SU-DHL-6 (cell line): ENCODE results near the gene FAM124A.

Source experiments
- CTCF ChIP-seq: fragments of 200-600 bp; sonication (generic); IDR thresholded peaks from one replicate; pipeline ENCODE4 v1.5.1; 2017; ENCODE audit warnings: antibody characterized with exemption, mild to moderate bottlenecking, low read length, moderate library complexity; ENCODE audit not compliant: insufficient read depth, poor library complexity, severe bottlenecking
- EZH2phosphoT487 ChIP-seq: fragments of 200-600 bp; sonication (generic), shearing (Covaris generic); conservative IDR thresholded peaks from 2 replicates; pipeline ENCODE4 v1.6.1; 2018; ENCODE audit warnings: mild to moderate bottlenecking, antibody characterized with exemption, low read length, moderate library complexity, mixed read lengths

- no peak for TF ChIP-seq CTCF
- no peak for TF ChIP-seq EZH2phosphoT487
Observed at GRCh38 chr13:51222037-51222685, at the start of gene FAM124A.
